Measurements from ENCODE around the gene TNFAIP8. TPM values are rescaled to one million over a fixed set of nuclear protein-coding genes. Genes with fewer than 3 reads are reported as not detected.
A peak's percentile ranks its signal among the peaks of the same experiment; 100 is the strongest.

The TNFAIP8 gene
- total and polyA plus RNA-seq, 9 of the 15 experiments (the other 6 are each of a cell fraction or from before 2014, with no cell fraction given), result 29.9 to 52.2 (median 44.8) TPM

DNA sequence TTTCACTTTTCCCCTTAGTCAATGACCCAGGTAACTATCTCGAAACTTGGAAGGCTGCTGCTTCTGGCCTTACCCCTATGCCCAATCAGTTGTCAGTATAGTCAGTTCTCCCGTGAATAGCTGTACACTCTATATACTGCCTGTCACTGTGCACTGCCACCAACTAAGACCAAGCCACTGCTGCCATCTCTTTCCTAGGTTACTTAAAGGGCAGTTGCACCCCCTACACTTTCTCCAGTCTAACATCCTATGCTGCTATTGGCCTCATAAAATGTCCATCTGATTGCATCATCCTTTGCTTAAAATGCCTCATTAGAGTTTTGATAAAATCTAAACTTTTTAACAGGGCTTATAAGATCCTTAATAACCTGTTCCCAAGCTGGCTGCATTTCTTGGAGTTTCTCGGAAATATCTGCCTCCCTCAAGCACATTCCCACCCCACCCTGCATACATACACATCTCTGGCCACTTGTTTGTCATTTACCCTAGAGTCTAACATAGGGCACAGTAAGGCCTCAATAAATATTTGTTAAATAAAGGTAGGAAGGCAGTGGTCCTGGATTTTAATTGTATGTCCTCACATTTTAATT, 32.8 kb upstream of the TNFAIP8 start (continued):
- TF ChIP-seq CREM (IDR thresholded peaks at IDR 0.05; ENCODE audit: low read depth) (no peak), HDAC2 (IDR thresholded peaks at IDR 0.05) (0 out of 2 replicates have a peak, but pooled peaks have one; percentile 30), RBFOX2 (IDR thresholded peaks at IDR 0.05; ENCODE audit: low read depth, low read length) (no peak), BCL6 (CRISPR knock-in tag; IDR thresholded peaks at IDR 0.05) (no peak), LARP7 (IDR thresholded peaks at IDR 0.05) (no peak), ATF7 (IDR thresholded peaks at IDR 0.05) (peak; percentile 90), ETS2 (tag; IDR thresholded peaks at IDR 0.05; ENCODE audit: borderline replicate concordance, poor library complexity, severe bottlenecking) (no peak), MED1 (CRISPR knock-in tag; IDR thresholded peaks at IDR 0.05; ENCODE audit: borderline replicate concordance) (no peak), ZKSCAN8 (CRISPR knock-in tag; IDR thresholded peaks at IDR 0.05) (no peak), GATAD2A (IDR thresholded peaks at IDR 0.05) (0 out of 2 replicates have a peak, but pooled peaks have one; percentile 23), BHLHE40 (IDR thresholded peaks at IDR 0.05; ENCODE audit: low read length) (no peak), GTF2F1 (IDR thresholded peaks at IDR 0.05; ENCODE audit: low read depth, low read length) (no peak), ZNF830 (CRISPR knock-in tag; IDR thresholded peaks at IDR 0.05) (peak; percentile 28; the same call in 1 of the 2 replicates), ZNF57 (CRISPR knock-in tag; IDR thresholded peaks at IDR 0.05) (no peak), SIN3A (IDR thresholded peaks at IDR 0.05; ENCODE audit: borderline replicate concordance in 2 of 2, control insufficient read depth in 1 of 2, low read depth in 2 of 2, low read length in 2 of 2) (no peak), ZNF175 (CRISPR knock-in tag; IDR thresholded peaks at IDR 0.05; ENCODE audit: low read depth) (0 out of 2 replicates have a peak, but pooled peaks have one; percentile 74), CBX1 (IDR thresholded peaks at IDR 0.05; ENCODE audit: low read depth) (no peak)
- TF ChIP-seq, protein P1, sequence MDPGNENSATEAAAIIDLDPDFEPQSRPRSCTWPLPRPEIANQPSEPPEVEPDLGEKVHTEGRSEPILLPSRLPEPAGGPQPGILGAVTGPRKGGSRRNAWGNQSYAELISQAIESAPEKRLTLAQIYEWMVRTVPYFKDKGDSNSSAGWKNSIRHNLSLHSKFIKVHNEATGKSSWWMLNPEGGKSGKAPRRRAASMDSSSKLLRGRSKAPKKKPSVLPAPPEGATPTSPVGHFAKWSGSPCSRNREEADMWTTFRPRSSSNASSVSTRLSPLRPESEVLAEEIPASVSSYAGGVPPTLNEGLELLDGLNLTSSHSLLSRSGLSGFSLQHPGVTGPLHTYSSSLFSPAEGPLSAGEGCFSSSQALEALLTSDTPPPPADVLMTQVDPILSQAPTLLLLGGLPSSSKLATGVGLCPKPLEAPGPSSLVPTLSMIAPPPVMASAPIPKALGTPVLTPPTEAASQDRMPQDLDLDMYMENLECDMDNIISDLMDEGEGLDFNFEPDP (CRISPR knock-in tag; IDR thresholded peaks at IDR 0.05), result no peak
- TF ChIP-seq, protein P2, sequence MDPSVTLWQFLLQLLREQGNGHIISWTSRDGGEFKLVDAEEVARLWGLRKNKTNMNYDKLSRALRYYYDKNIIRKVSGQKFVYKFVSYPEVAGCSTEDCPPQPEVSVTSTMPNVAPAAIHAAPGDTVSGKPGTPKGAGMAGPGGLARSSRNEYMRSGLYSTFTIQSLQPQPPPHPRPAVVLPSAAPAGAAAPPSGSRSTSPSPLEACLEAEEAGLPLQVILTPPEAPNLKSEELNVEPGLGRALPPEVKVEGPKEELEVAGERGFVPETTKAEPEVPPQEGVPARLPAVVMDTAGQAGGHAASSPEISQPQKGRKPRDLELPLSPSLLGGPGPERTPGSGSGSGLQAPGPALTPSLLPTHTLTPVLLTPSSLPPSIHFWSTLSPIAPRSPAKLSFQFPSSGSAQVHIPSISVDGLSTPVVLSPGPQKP (CRISPR knock-in tag; IDR thresholded peaks at IDR 0.05), result no peak
- TF ChIP-seq, protein P3, sequence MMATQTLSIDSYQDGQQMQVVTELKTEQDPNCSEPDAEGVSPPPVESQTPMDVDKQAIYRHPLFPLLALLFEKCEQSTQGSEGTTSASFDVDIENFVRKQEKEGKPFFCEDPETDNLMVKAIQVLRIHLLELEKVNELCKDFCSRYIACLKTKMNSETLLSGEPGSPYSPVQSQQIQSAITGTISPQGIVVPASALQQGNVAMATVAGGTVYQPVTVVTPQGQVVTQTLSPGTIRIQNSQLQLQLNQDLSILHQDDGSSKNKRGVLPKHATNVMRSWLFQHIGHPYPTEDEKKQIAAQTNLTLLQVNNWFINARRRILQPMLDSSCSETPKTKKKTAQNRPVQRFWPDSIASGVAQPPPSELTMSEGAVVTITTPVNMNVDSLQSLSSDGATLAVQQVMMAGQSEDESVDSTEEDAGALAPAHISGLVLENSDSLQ (IDR thresholded peaks at IDR 0.05), result peak; percentile 95
- TF ChIP-seq, protein P4, sequence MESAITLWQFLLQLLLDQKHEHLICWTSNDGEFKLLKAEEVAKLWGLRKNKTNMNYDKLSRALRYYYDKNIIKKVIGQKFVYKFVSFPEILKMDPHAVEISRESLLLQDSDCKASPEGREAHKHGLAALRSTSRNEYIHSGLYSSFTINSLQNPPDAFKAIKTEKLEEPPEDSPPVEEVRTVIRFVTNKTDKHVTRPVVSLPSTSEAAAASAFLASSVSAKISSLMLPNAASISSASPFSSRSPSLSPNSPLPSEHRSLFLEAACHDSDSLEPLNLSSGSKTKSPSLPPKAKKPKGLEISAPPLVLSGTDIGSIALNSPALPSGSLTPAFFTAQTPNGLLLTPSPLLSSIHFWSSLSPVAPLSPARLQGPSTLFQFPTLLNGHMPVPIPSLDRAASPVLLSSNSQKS (CRISPR knock-in tag; IDR thresholded peaks at IDR 0.05), result no peak
- TF ChIP-seq, protein P5, sequence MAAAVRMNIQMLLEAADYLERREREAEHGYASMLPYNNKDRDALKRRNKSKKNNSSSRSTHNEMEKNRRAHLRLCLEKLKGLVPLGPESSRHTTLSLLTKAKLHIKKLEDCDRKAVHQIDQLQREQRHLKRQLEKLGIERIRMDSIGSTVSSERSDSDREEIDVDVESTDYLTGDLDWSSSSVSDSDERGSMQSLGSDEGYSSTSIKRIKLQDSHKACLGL (CRISPR knock-in tag; IDR thresholded peaks at IDR 0.05; ENCODE audit: borderline replicate concordance, poor library complexity, severe bottlenecking), result no peak
- TF ChIP-seq, protein P6, sequence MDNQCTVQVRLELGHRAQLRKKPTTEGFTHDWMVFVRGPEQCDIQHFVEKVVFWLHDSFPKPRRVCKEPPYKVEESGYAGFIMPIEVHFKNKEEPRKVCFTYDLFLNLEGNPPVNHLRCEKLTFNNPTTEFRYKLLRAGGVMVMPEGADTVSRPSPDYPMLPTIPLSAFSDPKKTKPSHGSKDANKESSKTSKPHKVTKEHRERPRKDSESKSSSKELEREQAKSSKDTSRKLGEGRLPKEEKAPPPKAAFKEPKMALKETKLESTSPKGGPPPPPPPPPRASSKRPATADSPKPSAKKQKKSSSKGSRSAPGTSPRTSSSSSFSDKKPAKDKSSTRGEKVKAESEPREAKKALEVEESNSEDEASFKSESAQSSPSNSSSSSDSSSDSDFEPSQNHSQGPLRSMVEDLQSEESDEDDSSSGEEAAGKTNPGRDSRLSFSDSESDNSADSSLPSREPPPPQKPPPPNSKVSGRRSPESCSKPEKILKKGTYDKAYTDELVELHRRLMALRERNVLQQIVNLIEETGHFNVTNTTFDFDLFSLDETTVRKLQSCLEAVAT (IDR thresholded peaks at IDR 0.05), result no peak
